CD4-positive, alpha-beta T cell treated with Interleukin-1 beta for 1 hour (primary cell): ENCODE results near the gene TRIM13.
"Not testable (repeated sequence)": the region's sequence is repeated elsewhere in the genome, so short reads cannot be mapped to it uniquely, and the experiment has no call there.

Experiments
- DNase-seq, 2 donors: peaks; one replicate each; pipeline ENCODE4 v3.0.0-alpha.2; 2020 to 2022

The TRIM13 gene, protein sequence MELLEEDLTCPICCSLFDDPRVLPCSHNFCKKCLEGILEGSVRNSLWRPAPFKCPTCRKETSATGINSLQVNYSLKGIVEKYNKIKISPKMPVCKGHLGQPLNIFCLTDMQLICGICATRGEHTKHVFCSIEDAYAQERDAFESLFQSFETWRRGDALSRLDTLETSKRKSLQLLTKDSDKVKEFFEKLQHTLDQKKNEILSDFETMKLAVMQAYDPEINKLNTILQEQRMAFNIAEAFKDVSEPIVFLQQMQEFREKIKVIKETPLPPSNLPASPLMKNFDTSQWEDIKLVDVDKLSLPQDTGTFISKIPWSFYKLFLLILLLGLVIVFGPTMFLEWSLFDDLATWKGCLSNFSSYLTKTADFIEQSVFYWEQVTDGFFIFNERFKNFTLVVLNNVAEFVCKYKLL

DNA sequence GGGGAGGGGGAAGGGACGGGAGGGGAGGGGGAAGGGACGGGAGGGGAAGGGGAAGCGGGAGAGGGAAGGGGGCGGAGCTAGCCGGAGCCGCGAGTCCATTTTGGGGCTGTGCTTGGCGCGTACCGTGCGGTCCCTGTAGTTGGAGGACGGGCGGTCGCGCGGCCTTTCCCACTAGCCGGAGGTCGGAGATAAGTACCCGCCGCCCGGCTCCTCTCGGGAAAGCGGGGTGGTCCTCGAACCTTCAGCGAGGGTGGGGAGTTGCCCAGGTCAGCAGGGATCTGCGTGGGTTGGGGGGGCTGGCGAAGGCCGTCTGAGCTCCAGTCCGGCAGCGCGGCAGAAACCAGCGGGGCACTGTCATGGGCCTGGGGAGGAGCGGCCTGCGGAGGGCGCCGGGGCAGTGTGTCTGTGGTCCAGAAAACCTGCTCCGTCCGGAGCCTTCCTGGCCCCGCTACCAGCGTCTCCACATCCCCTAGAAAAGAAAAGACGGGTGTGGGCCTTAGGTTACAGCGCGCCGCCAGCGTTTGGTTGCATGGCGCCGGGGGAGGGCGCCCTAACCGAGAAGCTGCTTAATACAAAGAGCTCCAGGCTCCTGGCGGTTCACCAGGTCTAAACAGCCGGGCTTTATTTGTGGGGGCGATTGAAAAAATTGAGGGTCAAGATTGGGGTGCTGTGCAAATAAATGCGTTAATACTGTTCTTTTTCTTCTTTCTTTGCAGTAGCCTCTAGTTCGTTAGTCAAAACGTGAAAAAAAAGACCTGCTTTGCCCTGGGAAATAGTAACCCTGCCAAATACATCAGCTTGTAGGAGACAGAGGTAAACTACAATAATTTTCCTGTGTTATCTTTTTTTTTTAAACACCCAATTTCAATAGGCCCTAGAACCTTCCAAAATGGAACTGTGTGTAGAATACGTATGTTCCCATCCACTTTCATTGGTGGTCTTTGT lies at the start of gene TRIM13:
Gene TRIM13 (plus strand): TSS at position 92 of the 945 bp plus-strand sequence. CDS start 14,899 bp downstream, outside the sequence.
- peak; percentile 83 for DNase-seq

DNA sequence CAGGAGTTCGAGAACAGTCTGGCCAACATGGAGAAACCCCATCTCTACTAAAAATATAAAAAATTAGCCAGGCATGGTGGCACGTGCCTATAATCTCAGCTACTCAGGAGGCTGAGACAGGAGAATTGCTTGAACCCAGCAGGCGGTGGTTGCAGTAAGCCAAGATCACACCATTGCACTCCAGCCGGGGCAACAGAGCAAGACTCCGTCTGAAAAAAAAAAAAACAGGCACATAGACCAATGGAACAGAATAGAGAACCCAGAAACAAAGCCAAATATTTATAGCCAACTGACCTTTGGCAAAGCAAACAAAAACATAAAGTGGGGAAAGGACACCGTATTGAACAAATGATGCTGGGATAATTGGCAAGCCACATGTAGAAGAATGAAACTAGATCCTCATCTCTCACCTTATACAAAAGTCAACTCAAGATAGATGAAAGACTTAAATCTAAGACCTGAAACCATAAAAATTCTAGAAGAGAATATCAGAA lies 48.0 kb upstream of the TRIM13 start:
- DNase-seq: not testable (repeated sequence)

DNA sequence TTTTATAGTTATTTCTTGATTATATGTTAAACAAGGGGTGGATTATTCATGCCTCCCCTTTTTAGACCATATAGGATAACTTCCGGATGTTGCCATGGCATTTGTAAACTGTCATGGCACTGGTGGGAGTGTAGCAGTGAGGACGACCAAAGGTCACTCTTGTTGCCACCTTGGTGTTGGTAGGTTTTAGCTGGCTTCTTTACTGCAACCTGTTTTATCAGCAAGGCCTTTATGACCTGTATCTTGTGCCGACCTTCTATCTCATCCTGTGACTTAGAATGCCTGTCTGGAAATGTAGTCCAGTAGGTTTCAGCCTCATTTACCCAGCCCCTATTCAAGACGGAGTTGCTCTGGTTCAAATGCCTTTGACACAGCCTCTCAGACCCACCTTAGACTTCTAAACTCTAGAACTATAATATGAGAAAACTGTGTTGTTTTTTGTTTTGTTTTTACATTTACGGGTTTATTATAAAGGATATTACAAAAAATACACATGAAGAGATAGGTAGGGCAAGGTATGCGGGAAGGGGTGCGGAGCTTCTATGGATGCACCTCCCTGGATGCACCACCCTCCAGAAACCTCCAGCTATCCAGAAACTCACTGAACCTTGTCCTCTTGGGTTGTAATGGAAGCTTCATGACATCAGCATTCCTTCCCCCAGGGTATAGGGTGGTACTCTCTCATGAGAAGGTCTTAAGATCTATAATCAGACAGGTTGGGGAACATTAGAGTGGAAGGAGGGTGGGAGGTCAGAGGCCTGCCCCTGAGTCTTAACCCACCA lies 44.9 kb upstream of the TRIM13 start:
- DNase-seq: no peak

DNA sequence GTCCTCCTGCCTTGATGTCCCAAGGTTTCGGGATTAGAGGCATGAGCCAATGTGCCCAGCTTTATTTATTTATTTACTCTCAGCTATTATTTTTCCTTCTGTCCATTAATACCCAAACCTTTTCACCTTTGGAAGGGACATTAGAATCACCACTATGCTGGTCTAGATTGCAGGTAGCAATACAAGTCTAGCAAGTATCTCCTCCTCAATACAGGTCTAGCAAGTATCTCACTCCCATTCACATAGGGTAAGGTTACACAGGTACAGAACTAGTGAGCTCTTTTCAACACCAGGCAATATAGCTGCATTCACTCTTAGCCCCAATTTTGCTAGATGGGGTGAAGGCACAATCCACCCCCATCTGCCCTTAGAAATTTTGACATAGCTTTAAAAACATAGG lies 43.3 kb upstream of the TRIM13 start:
- DNase-seq: no peak

DNA sequence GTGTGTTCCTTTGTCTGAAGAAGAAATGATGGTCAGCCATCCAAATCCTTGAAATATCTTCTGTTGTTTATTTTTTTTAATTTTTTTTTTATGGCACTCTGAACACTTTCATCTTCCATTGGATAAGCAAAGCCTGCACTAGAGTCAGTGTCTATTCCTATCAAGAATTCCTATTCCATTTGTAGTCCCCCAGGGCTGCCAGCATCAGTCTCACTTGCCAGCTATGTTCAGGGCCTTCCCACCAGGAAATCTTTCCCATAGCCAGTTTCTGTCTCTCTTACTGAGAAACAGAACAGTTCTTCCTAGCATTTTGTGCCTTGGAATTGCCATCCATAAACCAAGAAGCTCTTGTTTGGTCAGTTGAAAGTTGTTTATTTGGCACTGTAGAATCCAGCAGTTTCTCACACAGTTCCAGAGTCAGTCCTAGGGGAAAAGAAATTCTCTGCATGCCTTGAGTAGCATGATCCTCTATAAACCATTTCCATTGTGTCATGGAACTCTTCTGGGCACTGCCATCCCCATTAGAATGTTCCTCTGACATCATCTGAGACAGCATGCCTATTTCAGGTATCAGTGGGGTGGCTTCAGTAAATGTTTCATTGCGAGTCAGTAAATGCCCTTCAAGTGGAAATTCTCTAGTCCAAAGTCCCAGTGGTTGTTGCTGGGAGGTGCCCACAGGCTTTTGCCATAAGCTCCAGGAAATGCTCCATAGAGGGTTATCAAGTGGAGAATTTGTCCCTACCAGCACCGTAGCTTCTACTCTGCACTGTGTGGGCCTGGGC lies 42.0 kb upstream of the TRIM13 start:
- DNase-seq: no peak

DNA sequence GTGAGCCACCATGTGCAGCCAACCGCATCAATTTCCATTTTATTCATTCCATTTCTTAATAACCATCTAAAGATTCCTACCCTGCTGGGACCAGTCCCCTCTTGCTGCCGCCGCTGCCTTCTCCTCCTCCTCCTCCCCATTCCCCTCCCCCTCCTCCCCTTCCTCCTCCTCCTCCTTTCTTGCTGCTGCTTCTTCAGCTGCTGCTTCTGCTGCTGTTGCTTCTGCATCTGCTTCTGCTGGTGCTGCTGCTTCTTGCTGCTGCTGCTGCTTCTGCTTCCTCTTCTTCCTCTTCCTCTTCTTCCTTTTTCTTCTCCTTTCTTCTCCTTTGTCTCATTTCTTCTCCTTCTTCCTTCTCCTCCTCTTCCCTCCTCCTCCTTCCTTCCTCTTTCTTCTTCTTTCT lies 40.7 kb upstream of the TRIM13 start:
- no peak for DNase-seq

DNA sequence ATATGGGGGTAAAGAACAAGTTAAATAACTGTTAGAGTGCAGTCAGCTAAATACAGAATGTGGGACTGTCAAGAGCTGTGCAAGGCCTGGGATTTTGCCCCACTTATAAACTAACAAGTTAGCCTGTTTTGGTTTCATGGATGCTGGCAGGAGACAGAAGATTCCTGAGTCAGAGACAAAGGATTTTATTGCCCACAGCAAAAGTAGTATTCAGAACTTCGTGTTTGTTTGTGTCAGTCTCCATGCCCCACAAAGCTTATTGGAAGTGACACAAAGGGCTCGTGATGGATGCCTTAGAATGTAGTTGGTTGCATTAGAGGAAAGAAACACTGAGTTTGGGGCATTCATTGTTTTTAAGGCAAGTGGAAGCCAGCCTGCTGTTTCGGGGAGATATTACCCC lies 38.5 kb upstream of the TRIM13 start:
- DNase-seq: no peak

DNA sequence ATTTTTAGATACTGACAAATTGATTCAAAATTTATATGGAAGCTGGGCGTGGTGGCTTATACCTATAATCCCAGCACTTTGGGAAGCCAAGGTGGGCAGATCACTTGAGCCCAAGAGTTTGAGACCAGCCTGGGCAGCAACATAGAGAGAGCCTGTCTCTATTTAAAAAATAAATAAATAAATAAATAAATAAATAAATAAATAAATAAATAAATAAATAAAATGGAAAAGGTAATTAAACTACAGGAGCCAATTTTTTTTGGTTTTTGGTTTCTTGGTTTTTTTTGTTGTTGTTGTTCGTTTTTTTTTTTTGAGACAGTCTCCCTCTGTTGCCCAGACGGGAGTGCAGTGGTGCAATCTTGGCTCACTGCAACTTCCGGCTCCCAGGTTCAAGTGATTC lies 29.4 kb upstream of the TRIM13 start:
- no peak for DNase-seq

DNA sequence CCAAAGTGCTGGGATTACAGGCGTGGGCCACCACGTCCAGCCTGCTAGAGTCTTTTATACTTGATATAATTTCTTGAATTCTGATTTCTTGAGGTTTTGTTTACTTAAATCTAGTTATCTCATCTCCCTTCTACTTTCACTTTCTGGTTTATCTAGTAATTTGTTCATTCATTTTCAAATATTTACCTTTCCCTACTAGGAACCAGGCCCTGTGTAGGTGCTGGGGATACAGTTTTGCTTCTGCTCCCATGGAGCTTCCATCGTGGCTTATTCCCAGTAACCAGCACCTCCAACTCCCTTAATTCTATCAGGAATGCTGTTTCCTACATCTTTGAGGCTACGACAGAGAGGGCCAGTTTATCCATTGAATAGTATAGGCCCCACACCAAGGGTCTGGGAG lies 24.1 kb upstream of the TRIM13 start:
- DNase-seq: no peak

DNA sequence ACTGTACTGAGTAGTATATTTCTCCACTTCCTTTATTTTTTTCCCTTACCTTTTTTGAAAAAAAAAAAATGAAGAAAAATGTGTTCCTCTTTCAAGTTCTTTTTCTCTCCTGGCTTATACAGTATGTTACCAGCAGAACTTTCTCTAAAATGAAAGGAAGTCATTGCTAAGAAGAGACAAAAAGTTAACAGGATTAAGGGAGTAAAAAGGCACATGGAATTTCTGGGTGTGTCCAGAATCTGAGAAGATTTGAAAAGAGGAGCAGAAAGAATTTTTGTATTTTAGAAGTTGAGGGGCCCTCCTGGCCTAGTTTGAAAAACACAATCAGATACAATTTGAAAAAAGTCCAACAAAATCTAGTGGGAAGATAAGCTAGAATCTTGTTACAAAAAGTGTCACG lies 21.0 kb upstream of the TRIM13 start:
- no peak for DNase-seq

DNA sequence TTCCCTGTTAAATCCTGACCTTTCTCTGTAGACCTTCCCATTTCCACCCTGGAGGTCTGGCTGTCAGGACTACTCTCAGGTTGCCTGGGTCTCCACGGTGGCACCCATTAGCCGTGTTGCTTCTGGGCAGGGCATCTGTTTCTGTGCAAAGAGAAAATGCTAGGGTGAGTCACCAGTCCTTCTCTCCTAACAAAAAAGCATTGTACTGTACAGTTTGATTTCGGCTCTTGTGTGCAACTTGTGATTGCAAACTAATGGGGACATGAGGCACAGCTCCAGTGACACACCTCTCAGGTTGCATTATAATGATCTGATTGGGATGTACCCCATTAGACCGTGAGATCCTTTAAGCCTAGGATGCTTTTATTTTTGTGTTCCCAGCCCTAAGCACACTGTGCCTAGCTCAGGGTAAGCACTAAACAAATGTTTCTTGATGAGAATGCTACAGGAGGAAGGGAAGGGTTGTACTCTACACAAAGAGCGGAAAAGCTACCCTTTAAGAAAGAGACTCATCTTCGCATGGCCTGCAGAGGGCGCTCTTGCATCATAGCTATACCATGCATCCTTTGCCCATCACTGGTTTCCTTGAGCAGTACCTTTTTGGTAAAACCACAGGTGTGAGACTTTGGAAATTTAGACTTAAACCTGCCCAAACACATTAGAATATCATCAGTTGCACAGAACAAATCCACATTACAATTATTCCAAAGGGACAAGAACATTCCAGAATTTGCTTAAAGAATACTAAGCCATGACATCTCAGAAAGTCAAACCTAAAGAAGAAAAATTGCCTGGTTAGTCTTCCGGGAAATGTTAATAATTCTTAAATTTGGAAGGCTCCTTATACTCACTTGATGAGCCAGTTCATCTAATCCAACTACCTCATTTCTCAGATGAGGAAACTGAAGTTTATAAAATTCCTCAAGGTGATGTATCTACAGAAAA lies 20.3 kb upstream of the TRIM13 start:
- DNase-seq: peak; percentile 74 to 78

DNA sequence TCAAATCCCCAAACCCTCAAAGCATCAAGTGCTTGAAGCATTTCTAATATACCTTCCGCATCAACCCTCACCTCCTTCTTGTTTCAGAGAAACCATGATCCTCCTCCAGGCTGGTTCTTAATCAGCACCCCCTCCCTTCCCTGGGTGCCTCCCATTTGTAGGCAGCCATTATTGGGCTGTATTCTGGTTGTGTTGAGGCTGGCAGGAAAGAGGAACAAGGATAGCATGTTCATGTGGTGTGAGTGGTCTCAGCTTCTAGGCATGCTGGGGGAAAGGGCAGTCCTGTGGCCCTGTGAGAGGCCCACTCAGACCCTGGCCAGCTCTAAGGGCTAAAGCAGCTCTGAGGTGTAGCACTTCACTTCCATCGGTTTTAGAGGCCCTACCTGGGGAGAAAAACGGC lies 18.9 kb upstream of the TRIM13 start:
- DNase-seq: no peak

DNA sequence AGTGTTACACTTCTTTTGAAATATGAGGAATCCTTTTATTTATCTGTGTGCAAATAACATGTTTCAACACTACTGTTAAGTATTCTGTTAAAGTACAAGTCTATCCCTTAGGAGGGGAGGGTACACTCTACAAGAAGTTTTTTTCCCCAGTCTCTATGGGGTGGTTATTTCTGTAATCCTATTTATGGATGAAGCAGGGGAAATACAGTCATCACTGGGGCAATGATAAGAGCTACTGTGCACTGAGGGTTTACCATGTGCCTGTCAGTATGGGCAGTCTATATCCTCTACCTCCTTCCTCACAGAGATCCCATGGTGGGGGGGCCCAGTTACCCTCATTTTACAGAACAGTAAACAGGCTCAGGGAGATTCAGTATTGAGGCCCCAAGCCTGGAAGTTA lies 16.6 kb upstream of the TRIM13 start:
- no peak for DNase-seq

DNA sequence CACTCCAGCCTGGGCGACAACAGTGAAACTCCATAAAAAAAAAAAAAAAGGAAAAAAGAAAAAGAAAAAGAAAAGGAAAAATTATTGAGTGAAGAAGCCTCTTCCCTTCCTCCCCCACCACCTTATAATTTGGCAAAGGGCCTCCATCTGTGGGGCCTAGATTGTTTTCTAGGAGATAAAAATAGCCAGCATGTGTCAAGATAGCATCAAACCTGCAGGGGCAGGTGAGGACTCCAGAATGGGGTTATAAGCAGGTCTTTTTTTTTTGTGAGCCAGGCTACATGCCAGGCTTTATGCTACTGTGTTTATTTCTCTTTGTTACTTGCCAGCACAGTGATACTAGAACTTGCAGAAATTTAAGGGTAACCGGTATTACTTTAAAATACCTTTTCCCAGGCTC lies 11.7 kb upstream of the TRIM13 start:
- no peak for DNase-seq

DNA sequence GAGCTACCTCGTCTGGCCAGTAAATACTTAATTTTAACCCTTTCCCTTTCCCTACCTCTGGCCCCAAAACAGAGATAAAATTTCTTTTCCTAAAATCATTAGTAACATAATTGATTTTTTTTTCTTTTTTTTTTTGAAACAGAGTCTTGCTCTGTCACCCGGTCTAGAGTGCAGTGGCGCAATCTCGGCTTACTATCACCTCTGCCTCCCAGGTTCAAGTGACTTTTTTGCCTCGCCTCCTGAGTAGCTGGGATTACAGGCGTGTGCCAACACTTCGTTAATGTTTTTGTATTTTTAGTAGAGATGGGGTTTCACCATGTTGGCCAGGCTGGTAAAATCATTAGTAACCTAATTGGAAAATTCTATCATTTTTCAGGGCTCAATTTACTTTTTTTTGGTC lies 10.4 kb upstream of the TRIM13 start:
- no peak for DNase-seq

DNA sequence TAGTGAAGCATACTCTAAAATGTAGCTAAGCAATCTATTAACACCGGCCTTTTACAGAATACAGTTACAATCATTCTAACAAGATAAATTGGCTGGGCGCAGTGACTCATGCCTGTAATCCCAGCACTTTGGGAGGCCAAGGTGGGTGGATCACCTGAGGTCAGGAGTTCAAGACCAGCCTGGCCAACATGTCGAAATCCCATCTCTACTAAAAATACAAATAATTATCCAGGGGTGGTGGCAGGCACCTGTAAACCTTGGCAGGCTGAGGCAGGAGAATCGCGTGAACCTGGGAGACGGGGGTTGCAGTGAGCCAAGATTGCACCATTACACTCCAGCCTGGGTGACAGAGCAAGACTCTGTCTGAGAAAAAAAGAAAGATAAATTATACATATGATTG lies 6.2 kb upstream of the TRIM13 start:
- not testable (repeated sequence) for DNase-seq

DNA sequence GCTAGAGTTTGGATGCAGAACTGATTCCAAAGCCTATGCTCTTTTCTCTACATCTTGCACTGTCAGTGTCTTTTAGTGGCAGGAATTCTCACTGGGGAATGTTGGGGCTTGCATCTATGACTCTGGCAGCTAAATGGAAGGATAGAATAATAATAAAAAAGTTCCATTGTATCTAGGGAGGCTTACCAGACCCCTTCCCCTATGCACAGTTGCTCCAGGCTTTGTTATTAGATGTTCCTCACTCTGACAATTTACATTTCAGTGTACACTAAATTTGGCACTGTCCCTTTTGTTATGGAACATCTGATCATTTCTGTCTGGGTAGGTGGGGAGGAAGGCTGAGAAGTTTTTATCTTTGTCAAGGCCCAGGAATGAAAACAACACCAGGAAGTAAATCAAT lies 3.7 kb upstream of the TRIM13 start:
- DNase-seq: no peak

DNA sequence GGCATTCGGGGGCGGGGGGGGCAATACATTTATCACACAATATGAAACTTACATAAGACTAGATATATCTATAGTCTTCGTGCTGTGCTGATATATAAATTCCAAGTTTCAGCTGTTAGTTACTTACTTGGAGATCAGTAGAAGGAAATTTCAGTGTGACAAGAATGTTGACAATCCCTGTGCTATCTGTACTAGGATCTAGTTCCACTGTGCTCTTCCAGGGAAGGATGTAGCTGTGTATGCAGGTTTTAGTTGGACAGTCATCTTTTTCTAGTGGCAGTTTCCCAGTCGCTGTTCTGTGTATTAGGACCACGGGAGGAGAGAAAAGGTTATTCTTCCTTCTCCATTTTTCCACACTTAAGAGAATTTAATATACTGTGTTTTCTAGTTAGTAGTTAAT lies 3.2 kb upstream of the TRIM13 start:
- DNase-seq: no peak

DNA sequence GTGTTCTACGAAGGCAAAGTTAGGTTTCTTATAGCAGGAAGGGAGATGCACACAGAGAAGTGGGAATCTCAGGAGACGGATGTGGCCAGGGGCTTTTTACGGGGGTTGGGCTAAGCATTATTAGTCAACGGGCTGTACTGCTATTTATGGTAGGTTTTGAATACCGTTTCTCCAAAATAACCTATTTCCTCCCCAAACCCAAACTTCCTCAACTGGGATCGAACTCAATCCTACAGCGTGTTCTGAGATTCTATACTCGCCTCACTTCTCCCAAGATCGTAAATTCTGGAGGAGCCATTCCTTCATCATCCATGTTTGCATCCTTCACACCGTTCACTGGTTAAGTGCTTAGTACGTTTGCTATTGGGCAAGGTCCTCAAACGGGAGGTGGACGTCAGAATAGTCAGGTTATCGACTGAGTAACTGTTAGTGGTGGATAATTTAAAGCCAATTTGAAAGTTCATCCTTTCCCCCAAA lies 1.2 kb upstream of the TRIM13 start:
- DNase-seq: no peak

DNA sequence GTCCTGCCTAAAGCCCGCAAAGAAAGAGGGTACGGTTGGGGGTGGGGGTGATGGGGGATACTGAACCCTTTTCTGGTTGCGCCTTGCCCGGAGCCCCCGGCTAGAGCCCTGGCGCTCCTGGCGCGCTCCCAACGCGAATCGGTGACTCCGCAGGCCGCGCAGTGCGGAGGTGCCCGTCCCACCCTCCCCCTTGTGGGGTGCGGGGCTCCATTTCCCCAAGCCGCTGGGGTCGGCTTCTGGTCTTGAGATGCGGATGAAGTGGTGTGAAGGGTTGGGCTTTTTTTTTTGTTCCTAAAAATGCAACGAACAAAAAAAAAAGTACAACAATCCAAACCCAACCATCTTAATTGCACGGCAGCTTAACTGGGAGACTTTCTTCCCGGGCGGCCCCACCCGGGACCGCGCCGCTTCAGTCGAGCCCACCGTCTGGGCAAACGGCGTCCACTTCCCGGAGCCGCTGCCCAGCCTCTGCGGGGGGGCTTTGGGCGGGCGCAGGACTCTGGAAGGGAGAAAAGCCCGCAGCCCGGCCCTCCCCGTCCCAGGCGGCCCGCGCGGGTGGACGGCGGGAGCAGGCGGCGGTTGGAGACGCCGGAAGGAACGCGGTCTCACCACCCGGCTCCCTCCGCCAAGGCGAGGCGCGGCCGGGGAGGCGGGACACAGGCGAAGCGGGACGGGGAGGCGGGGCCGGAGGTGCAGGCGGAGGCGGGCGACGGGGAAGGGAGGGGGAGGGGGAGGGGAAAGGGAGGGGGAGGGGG lies 504 bp upstream of the TRIM13 start:
- peak; percentile 89 for DNase-seq
